Measurements from ENCODE around the gene ELAVL1.

GRCh38 chr19:7914099-7914498, 91.3 kb downstream of the ELAVL1 start:
- TF ChIP-seq CTCF (IDR thresholded peaks at IDR 0.05 in 8 of 11, conservative IDR thresholded peaks at IDR 0.05 in 3 of 11), result no peak
- TF ChIP-seq POLR2A (IDR thresholded peaks at IDR 0.05), result no peak
- TF ChIP-seq POLR2AphosphoS5 (IDR thresholded peaks at IDR 0.05), result no peak
